ENCODE measurements around the gene PRKN.

DNA sequence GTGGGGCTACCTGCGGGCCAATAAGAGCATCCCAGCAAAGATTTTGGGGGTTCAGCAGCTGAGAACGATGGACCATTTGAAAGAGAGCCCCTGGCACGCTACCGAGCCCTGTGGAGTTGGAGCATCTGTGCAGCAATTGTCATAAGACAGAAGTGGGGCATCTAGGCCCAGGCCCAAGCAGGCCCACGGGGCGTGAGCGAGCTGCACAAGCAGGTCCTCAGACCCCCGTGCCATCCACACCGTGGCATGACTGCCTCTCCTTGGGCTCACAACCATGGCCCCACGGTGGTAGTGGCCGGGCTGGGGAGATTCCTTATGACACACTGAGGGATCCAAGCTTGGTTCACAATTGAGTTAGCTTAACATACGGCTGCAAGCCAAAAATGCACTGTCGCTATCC is 1350.5 kb downstream of the PRKN start:
- TF ChIP-seq CTCF (IDR thresholded peaks at IDR 0.05), result no peak
- no peak for TF ChIP-seq ZFX (IDR thresholded peaks at IDR 0.05; ENCODE audit: borderline replicate concordance)

All from 22Rv1 (cell line).